H9 (cell line): Measurements from ENCODE around the gene XPNPEP3. TPM values are rescaled to one million over a fixed set of nuclear protein-coding genes. Genes with fewer than 3 reads are reported as not detected.

Experiments used
- DNase-seq: peaks from one replicate; pipeline ENCODE4 v3.0.0-alpha.2; 2017
- H2AFZ ChIP-seq: one replicate; pipeline ENCODE4 v1.6.1; 2013; ENCODE audit warnings: mild to moderate bottlenecking, low read length, control low read depth, moderate library complexity
- H2AK5ac ChIP-seq: 2 replicates; pipeline ENCODE4 v1.6.1; 2013; ENCODE audit warnings: low read length, control low read depth, mixed read lengths; ENCODE audit not compliant: insufficient read length
- H2BK120ac ChIP-seq: one replicate; pipeline ENCODE4 v1.6.1; 2013; ENCODE audit warnings: low read depth, mild to moderate bottlenecking, low read length, control low read depth, inconsistent platforms; ENCODE audit not compliant: poor library complexity, severe bottlenecking
- H2BK12ac ChIP-seq: 2 replicates; pipeline ENCODE4 v1.6.1; 2013; ENCODE audit warnings: low read length, control low read depth, mixed read lengths, low read depth; ENCODE audit not compliant: insufficient read length
- H2BK15ac ChIP-seq: 2 replicates; pipeline ENCODE4 v1.6.1; 2013; ENCODE audit warnings: low read depth, low read length, control low read depth
- H2BK20ac ChIP-seq: one replicate; pipeline ENCODE4 v1.6.1; 2013; ENCODE audit warnings: low read depth, mild to moderate bottlenecking, low read length, control low read depth, inconsistent platforms; ENCODE audit not compliant: poor library complexity, severe bottlenecking
- H2BK5ac ChIP-seq: 2 replicates; pipeline ENCODE4 v1.6.1; 2013; ENCODE audit warnings: low read length, control low read depth, mixed read lengths; ENCODE audit not compliant: insufficient read length
- H3K14ac ChIP-seq: 2 replicates; pipeline ENCODE4 v1.6.1; 2013; ENCODE audit warnings: low read length, control low read depth; ENCODE audit not compliant: insufficient read depth
- H3K18ac ChIP-seq: 2 replicates; pipeline ENCODE4 v1.6.1; 2013; ENCODE audit warnings: low read depth, mild to moderate bottlenecking, mixed read lengths, low read length, control low read depth; ENCODE audit not compliant: insufficient read length
- H3K23ac ChIP-seq: 2 replicates; pipeline ENCODE4 v1.6.1; 2013; ENCODE audit warnings: low read length, control low read depth, mixed read lengths, low read depth; ENCODE audit not compliant: insufficient read length
- H3K23me2 ChIP-seq: 2 replicates; pipeline ENCODE4 v1.6.1; 2013; ENCODE audit warnings: low read depth, mild to moderate bottlenecking, mixed read lengths, low read length, control low read depth; ENCODE audit not compliant: insufficient read length, poor library complexity, severe bottlenecking
- H3K27ac ChIP-seq: 2 replicates; pipeline ENCODE4 v1.5.1; 2013; ENCODE audit warnings: low read length, control low read depth, mixed read lengths, low read depth; ENCODE audit not compliant: insufficient read length
- H3K27me3 ChIP-seq: 2 replicates; pipeline ENCODE4 v1.6.1; 2013; ENCODE audit warnings: low read length, control low read depth, inconsistent platforms; ENCODE audit not compliant: insufficient read depth
- H3K4ac ChIP-seq: 2 replicates; pipeline ENCODE4 v1.6.1; 2013; ENCODE audit warnings: low read depth, mild to moderate bottlenecking, control low read depth, inconsistent platforms, low read length, moderate library complexity
- H3K4me1 ChIP-seq: 2 replicates; pipeline ENCODE4 v1.6.1; 2013; ENCODE audit warnings: low read length, control low read depth, inconsistent platforms; ENCODE audit not compliant: insufficient read depth
- H3K4me2 ChIP-seq: 2 replicates; pipeline ENCODE4 v1.6.1; 2013; ENCODE audit warnings: low read length, control low read depth, mixed read lengths; ENCODE audit not compliant: insufficient read length, insufficient read depth
- H3K56ac ChIP-seq: 2 replicates; pipeline ENCODE4 v1.6.1; 2013; ENCODE audit warnings: low read depth, mild to moderate bottlenecking, mixed read lengths, low read length, control low read depth; ENCODE audit not compliant: insufficient read length
- H3K79me1 ChIP-seq: 2 replicates; pipeline ENCODE4 v1.6.1; 2013; ENCODE audit warnings: low read depth, mild to moderate bottlenecking, moderate library complexity, low read length, control low read depth, inconsistent platforms; ENCODE audit not compliant: insufficient read depth, poor library complexity, severe bottlenecking
- H3K79me2 ChIP-seq: 2 replicates; pipeline ENCODE4 v1.6.1; 2013; ENCODE audit warnings: low read length, control low read depth, inconsistent platforms; ENCODE audit not compliant: insufficient read depth
- H3K9ac ChIP-seq: 2 replicates; pipeline ENCODE4 v1.6.1; 2013; ENCODE audit warnings: low read length, control low read depth, mixed read lengths; ENCODE audit not compliant: insufficient read length; ENCODE audit errors: extremely low read depth
- H3K9me3 ChIP-seq: one replicate; pipeline ENCODE4 v1.6.1; 2013; ENCODE audit warnings: low read depth, low read length, inconsistent platforms; ENCODE audit not compliant: control insufficient read depth
- H3T11ph ChIP-seq: one replicate; pipeline ENCODE4 v1.6.1; 2013; ENCODE audit warnings: mild to moderate bottlenecking, low read length, control low read depth, inconsistent platforms
- H4K20me1 ChIP-seq: one replicate; pipeline ENCODE4 v1.6.1; 2013; ENCODE audit not compliant: control insufficient read depth, insufficient read length, insufficient read depth
- H4K5ac ChIP-seq: 2 replicates; pipeline ENCODE4 v1.6.1; 2013; ENCODE audit warnings: low read depth, mild to moderate bottlenecking, mixed read lengths, low read length, control low read depth; ENCODE audit not compliant: insufficient read length
- H4K8ac ChIP-seq: replicated peaks from 2 replicates; pipeline ENCODE4 v1.6.1; 2013; ENCODE audit warnings: low read length, control low read depth, mixed read lengths, low read depth; ENCODE audit not compliant: insufficient read length
- H4K91ac ChIP-seq: 2 replicates; pipeline ENCODE4 v1.6.1; 2013; ENCODE audit warnings: low read depth, mild to moderate bottlenecking, moderate library complexity, mixed read lengths, low read length, control low read depth; ENCODE audit not compliant: insufficient read length
- H3K27ac Mint-ChIP-seq, 3 experiments: 2 replicates in 2 of 3; 3 replicates in 1 of 3; pipeline ENCODE4 v1.8.0; 2020 to 2021; ENCODE audit warnings: mixed read lengths in 3 of 3, mild to moderate bottlenecking in 1 of 3, moderate library complexity in 1 of 3
- H3K27me3 Mint-ChIP-seq: 2 replicates; pipeline ENCODE4 v1.8.0; 2021; ENCODE audit warnings: low read depth, mild to moderate bottlenecking, moderate library complexity, mixed read lengths
- H3K36me3 Mint-ChIP-seq, 3 experiments: 2 replicates in 2 of 3; 3 replicates in 1 of 3; pipeline ENCODE4 v1.8.0; 2020 to 2021; ENCODE audit warnings: low read depth in 3 of 3, mixed read lengths in 3 of 3; ENCODE audit not compliant: insufficient read depth in 1 of 3
- H3K4me1 Mint-ChIP-seq, 2 experiments: 2 replicates each; pipeline ENCODE4 v1.8.0; 2020; ENCODE audit warnings: mixed read lengths in 2 of 2
- H3K4me3 Mint-ChIP-seq, 2 experiments: 2 replicates in 1 of 2; 3 replicates in 1 of 2; pipeline ENCODE4 v1.8.0; 2020 to 2021; ENCODE audit warnings: mild to moderate bottlenecking in 2 of 2, mixed read lengths in 2 of 2, moderate library complexity in 1 of 2
- H3K9me3 Mint-ChIP-seq, 2 experiments: 2 replicates in 1 of 2; 3 replicates in 1 of 2; pipeline ENCODE4 v1.8.0; 2020; ENCODE audit warnings: mild to moderate bottlenecking in 2 of 2, mixed read lengths in 2 of 2, moderate library complexity in 1 of 2
- CTCF ChIP-seq: fragments of 200-600 bp; sonication (generic); conservative IDR thresholded peaks from 3 replicates; pipeline ENCODE4 v1.8.0; 2021; ENCODE audit warnings: antibody characterized with exemption, mild to moderate bottlenecking
- WGBS: extraction: QIAGEN DNeasy Blood & Tissue Kit; methylation state at CpG from one replicate; pipeline ENCODE4 v1.1.7; 2013; ENCODE audit warnings: missing lambda C conversion rate, low lambda C conversion rate, mixed read lengths; ENCODE audit not compliant: insufficient read length; ENCODE audit errors: extremely low coverage; 5-methylcytosine and 5-hydroxymethylcytosine counted together
- total RNA-seq: library from RNA; stranded (reverse); gene quantifications from 2 replicates; pipeline ENCODE4 v1.2.1, GENCODE V29; 2021

Gene XPNPEP3
- total RNA-seq, 1 experiment from 2014 or later, result 18.3 TPM

- Mint-ChIP-seq H3K4me3 (no peak overlapping the region), H3K27me3 (no peaks in the 10 kb centered on the region), H3K36me3 (peaks cover 5 to 15% (median 14%) of the 10 kb centered on the region in 3 experiments; a peak in 6 of 7 replicates), H3K27ac (no peak overlapping the region), H3K9me3 (no peaks in the 10 kb centered on the region), H3K4me1 (no peaks in the 10 kb centered on the region)
- Histone ChIP-seq H3K4ac (no peak overlapping the region), H3K18ac (no peak overlapping the region), H3K14ac (no peak overlapping the region), H4K20me1 (no peaks in the 10 kb centered on the region), H3K4me1 (no peaks in the 10 kb centered on the region), H3K79me2 (no peaks in the 10 kb centered on the region), H4K91ac (no peak overlapping the region), H2AFZ (no peak overlapping the region), H3K23me2 (no peaks in the 10 kb centered on the region), H2BK120ac (no peak overlapping the region), H3K9me3 (no peaks in the 10 kb centered on the region), H3K56ac (no peak overlapping the region), H3K27me3 (no peaks in the 10 kb centered on the region), H3K27ac (no peak overlapping the region), H2BK15ac (no peak overlapping the region), H4K8ac (no peak overlapping the region), H3K9ac (no peak overlapping the region), H2BK12ac (no peak overlapping the region), H3K23ac (no peak overlapping the region), H2AK5ac (no peak overlapping the region), H2BK5ac (no peak overlapping the region), H2BK20ac (no peak overlapping the region), H3K4me2 (no peak overlapping the region), H4K5ac (no peak overlapping the region), H3K79me1 (no peaks in the 10 kb centered on the region), H3T11ph (no peak overlapping the region)
- TF ChIP-seq CTCF, result no peak
- no CpG with 5 or more reads among the region's 2 CpGs for WGBS
- DNase-seq, result no peak
Measured at GRCh38 chr22:40878922-40879321, 22.0 kb downstream of the XPNPEP3 start.
